ENCODE data around the gene MOB3B.
"Not testable (repeated sequence)": the region's sequence is repeated elsewhere in the genome, so short reads cannot be mapped to it uniquely, and the experiment has no call there.

The MOB3B gene

DNA sequence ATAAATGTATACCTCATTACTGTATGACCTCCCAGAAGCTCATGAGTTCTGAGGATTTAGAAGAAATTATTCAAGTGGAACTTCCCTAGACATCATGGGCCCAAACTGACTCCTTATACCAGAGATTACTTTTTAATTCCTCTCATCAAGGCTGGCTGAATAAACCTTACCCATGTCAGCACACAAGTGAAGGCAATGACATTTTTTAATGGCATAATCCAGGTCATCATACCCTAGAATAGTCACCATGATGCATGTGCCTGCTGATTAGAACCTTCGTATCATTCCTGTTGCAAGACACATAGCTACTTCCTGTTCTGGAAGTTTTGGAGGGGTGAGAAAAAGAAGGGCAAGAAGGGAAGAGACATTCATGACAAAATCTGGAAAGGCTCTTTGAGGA lies 55.3 kb downstream of the MOB3B start:
- DNase-seq (ENCODE audit: low read depth), result no peak

DNA sequence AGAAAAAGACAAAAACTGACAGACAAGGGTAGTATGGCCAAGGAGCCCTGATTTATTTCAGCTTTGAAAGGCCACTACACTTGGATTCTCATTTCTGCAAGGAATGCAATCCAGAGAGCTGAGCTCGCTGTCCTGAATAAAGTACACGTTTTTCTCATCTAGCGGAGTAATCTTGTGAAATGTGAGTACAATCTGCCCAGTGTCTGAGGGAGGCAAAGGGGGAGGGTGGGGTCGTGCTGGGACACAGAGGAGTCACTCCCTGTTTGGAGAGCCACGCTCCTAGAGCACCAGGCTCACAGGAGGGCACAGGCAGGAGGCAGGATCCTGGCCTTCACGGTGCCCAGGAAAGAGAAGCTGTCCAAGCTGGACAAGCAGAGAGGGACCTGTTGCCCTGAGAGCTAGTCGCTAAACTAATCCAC lies 56.5 kb downstream of the MOB3B start:
- DNase-seq (ENCODE audit: low read depth), result no peak

DNA sequence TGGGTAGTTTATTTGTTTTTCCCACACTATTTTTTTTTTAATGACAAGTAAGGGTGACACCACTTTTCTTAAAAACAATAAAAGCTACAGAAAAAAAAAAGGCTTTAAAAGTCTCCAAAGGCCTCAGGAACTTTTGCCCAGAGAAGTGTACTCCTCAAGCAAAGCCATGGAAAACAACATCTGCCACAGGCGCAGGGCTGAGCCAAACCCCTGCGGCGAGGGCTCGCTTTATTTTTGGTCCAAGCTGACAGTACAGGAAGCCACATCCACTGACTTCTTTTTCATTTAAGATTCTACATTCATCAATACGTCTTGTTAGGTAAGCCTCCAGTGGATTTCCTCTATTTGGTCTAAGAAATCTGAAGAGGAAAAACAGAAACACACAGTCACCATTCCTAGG lies 57.4 kb downstream of the MOB3B start:
- no peak for DNase-seq (ENCODE audit: low read depth)

DNA sequence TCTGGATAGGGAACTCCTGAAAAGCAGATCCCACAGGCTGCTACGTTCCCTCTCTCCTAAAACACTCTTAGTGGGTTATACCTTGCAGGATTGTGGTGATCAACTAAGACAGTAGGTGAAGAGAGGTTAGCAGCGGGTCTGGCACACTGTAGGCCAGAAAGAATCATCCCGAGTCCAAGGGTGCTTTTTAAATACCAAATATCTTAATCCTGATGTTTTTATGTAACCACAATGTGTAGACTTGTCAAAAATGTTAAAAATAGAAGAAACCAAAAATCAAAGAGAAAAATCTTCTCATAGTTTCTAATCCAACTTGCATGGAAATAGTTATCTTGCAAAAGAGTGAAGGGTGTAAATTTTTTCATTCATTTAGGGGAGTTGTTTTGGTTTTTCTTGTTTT lies 57.8 kb downstream of the MOB3B start:
- no peak for DNase-seq (ENCODE audit: low read depth)

DNA sequence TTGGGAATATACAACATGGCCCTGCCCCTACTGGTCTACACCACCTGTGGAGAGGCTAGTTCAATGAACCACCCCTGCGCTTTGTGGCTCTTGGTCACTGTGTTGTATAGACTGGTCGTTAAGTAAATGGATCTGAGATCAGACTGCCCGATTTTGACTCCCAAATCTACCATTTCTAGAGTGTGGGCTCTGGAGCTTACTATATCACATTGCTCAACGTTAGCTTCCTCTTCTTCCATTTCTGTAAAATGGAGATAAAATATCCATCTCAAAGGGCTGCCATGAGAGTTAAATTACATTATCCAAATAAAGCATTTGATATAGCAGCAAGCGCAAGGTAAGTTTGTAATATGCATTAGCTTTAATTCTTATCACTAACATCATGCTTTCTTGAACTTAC lies 58.2 kb downstream of the MOB3B start:
- DNase-seq (ENCODE audit: low read depth), result no peak

DNA sequence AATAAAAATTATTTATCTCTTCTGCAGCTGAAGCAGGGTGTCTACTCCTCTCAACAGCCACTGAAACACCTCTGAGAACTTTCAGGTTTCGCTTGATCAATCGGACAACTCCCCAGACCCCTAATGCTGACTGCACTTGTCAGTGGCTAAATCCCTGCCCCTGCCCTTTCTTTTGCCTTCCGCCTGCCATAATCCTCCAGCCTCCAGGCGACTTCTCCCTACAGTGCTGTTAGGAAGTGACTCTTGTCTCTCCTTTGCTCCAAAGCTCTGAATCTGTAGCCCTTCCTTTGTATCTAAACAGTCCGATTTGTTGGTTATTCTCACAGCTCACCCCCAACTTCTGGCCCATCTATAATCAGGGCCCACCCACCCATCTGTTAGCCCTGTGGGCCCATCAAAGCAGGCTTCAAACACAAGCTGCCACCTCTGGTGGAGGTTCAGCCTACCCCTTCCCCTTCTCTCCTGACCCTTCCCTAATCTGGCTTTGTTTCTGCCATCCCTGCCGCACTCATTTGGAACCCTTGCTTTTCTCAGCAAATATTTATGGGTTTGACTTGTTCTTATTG lies 59.2 kb downstream of the MOB3B start:
- no peak for DNase-seq (ENCODE audit: low read depth)

DNA sequence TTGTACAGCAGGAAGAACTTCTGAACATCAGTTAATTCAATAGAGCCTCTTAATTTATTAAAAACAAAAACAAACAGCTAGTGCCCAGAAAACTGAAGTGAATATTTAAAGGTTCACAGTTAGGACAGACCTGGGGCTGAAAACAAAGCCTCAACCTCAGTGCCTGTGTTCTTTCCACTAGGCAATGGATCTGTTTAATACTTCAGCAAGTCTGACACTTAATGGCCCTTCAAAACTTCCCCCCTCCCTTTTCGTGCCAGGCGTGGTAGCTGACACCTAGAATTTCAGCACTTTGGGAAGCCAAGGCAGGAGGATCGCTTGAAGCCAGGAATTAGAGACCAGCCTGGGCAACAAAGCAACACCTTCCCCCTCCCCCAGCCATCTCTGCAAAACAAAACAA lies 60.1 kb downstream of the MOB3B start:
- no peak for DNase-seq (ENCODE audit: low read depth)

DNA sequence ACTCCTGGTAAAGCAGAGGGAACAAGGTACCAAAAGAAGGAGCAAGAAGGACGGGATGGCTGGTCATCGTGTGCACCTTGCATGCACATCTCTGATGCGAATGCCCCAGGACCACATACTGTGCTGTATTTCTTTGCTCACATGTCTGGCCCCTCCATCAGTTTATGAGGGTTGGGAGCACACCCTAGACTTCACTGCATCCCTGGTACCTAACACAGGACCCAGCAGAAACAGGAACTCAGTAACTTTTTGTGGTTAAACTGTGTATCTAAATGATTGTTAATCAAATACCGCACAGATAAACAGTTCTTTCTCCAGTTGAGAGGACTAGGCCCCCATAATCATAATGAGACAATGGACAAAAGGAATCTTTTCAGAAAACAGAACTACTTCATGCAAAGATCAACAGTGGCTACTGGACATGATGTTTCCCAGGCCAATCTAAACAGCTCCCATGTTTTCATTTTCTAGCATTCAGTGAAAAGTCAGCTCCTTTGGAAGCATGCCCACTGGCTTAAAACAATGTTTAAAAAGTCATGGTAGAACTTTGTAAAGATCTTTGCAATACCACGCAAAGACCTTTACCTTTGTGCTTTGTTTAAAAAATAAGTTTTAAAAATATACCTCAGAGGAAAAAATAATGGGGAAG lies 61.0 kb downstream of the MOB3B start:
- DNase-seq (ENCODE audit: low read depth), result no peak

DNA sequence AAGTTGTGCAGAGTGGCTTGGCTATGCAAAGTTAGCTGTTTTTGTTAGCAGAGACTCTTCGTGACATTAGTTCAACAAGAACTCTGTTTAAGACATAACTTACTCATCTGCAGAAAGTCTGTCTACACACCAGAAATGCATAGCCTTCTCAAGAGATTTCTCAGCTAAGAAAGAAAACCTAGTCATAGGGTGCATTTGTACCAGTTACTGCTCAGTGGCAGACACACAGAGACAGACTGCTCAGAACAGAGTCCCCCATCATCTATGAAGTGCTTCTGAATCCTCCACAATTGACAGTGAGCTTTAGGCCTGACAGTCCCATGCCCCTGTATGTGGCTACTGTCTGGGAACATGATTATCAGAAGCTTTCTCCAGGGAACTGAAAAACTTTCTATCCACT lies 61.6 kb downstream of the MOB3B start:
- no peak for DNase-seq (ENCODE audit: low read depth)

DNA sequence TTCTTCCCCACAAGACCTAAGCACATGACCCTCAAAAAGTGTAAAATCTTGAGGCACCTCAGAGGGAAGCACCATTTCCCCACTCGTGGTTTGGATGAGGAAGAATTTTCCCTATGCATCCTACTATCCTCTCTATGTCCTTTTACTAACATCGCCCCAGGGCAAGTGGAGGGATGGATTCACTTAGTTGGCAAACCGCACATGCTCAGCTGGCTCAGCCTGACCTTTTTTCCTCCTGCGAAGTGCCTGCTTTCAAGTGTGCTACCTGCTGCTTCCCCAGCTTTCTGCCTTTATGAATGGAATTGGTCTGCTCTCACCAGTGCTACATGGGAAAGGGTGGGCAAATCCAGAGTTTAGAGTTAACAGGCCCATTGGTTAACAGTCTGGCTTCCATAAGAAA lies 62.1 kb downstream of the MOB3B start:
- no peak for DNase-seq (ENCODE audit: low read depth)

DNA sequence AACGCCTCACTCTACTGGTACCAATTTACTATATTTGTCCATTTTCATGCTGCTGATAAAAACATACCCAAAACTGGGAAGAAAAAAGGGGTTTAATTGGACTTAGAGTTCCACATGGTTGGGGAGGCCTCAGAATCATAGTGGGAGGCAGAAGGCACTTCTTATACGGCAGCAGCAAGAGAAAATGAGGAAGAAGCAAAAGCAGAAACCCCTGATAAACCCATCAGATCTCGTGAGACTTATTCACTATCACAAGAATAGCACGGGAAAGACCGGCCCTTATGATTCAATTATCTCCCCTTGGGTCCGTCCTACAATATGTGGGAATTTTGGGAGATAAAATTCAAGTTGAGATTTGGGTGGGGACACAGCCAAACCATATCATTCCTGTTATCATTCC lies 63.1 kb downstream of the MOB3B start:
- DNase-seq (ENCODE audit: low read depth), result not testable (repeated sequence)

DNA sequence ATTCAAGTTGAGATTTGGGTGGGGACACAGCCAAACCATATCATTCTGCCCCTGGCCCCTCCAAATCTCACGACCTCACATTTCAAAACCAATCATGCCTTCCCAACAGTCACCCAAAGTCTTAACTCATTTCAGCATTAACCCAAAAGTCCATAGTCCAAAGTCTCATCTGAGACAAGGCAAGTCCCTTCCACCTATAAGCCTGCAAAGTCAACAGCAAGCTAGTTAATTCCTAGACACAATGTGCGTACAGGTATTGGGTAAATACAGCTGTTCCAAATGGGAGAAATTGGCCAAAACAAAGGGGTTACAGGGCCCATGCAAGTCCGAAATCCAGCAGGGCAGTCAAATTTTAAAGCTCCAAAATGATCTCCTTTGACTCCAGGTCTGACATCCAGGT lies 64.7 kb downstream of the MOB3B start:
- not testable (repeated sequence) for DNase-seq (ENCODE audit: low read depth)

DNA sequence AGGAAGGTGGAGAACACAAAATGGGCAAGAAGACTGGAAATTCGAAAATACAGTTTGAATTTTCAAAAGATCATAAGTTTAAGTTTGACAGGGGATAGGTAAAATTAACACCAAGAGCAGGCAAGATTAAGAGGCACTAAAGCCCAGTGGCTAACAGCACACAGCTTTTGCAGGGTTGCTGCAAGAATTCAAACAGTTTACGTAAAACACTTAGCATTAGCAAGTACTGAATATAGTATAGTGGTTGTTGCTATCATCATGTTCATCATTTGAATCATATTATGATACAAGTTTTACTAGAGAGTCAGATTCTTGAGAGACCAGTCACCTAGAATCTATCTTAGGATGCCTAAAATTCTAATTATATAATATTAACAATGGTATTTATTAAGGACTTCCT lies 66.8 kb downstream of the MOB3B start:
- DNase-seq (ENCODE audit: low read depth), result no peak

DNA sequence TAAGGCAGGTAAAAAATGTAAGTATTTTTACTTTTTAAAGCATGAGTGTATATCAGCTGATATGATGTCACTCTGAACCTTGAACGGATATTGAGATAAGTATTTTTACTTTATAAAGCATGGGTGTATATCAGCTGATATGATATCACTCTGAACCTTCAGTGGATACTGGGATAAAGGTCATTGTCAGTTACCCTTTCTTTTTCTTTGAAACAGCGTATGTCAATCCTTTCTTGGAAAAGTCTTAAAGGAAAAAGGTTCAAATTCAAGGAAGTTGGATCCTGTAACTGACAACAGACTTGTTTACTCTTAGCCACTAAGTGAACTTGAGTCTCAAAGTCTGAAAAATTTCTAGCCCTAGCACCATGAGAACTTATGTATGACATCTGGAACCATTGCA lies 67.2 kb downstream of the MOB3B start:
- no peak for DNase-seq (ENCODE audit: low read depth)

DNA sequence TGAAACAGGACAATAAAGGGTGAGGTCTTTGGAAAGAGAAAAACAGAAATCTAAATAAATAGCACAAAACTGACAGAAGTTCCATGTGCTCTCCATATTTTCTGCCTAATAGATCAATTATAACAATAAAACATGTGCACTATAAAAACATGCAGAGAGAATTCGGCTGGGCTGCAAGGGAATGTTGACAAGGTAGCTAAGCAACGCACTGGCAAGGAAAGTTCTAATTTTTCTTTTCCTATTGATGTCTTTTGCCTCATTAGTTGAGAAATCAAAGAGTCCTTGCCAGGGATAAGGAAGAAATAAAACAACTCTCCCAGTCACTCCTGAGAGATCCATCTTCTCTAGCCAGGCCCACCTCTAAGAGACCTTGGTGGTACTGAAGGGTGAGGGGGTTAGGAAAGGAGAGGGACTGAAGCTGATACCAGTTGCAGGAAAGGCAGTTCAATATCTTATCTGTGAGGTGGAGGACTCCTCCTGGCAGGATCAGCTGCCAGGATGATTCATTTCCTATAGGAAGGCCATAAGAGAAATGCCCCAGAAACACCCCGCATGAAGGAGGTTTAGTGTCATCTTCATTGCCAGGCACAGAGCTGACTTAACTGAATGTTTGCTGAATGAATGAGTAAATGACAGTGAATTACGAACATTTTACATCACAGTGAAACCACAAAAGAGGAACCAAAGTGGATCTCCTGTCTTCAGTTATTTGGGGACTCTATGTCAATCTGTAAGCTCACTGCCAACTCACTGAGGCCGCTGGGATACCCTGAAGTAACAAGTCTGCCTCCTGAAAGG lies 69.2 kb downstream of the MOB3B start:
- DNase-seq (ENCODE audit: low read depth), result no peak

DNA sequence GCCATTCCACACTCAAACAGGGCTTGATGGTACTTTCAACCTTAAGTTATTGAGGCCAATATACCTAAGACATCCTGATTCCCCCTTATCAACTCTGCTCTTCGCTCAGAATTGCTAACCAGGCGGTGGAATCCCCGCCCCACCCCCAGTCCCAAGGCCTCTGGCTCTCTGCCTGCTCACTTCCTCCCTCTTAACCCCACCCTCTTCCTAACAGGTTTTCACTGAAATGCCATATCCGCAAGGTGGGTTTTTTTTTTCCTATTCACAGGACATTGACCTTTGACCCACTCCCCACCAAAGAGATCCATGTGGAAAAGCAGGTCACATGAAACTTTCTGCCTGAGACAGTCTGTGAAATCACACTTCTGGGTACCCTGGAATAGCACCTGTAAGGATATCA lies 72.2 kb downstream of the MOB3B start:
- DNase-seq (ENCODE audit: low read depth), result no peak

DNA sequence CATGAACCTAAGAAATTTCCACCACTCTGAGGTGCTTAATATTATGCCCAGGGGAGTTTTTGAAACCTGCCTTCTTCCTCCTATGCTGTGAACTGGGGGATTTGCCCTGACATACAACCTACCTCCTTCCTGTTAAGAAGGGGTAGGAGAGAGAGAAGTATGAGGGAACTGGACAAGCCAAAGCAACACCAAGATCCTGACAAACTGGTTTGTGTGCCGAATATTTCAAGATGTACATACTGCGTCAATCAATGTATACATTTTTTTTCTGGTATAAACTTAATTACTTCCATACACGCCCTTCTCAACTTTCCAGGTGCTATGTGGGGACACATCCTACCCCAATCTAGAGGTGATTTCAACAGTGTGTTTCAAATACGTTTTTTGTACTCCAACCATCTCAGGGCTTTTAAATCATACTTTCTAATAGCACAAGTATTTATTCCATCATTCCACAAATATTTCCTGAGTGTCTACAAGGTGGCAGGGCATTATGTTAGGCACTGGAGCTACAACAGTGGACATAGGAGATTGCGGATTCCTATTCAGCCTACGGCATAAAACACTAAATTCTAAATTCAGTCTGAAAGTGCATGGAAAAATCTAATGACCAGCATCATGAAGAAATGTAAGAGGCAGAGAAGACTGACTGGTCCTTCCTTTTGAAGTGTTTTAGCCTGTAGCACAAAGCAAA lies 75.6 kb downstream of the MOB3B start:
- no peak for DNase-seq (ENCODE audit: low read depth)

DNA sequence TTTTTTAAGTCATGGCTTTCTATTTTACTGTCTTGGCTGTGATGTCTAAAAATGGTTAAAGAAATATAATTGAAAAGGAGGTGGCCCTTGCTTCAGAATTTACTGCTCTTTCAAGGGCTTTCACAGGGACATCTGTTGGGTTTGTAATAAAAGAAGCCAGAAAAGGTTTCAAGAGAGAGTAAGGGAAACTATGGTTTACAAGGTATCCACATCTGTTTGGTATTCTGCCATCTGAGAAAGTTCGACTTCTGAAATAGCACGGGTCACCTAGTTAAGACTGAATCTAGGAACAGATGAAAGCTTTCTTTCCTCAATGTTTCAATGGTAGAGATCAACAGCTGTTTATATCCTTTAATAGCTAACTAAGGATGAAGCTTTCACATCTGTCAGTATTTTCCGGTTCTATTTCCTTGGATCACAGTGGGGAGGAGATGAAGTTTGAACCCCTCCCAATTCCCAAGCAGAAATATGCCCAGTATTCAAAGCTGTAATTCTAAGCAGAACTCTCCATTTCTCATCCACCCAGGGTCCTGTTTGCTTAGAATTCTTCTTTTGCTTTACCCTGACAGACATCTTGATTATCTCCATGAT lies 78.3 kb downstream of the MOB3B start:
- no peak for DNase-seq (ENCODE audit: low read depth)

DNA sequence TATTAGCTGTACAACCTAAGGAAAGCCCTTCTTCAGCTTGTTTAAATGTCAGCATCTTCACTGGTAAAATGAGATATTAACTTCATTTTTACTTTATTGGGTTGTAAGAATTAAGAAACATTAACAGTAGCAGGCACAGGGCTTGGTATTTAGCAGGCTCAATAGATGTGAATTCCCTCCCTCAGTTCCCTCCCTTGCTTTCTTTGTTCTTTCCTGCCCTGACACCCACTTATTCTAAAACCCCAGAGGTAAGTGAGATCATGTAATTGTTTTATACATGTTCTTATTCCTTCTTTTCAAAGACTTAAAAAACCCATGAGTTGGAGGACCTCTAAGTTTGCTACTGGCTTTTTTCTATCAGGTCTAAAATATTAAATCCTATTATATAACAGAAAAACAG lies 78.9 kb downstream of the MOB3B start:
- DNase-seq (ENCODE audit: low read depth), result no peak

DNA sequence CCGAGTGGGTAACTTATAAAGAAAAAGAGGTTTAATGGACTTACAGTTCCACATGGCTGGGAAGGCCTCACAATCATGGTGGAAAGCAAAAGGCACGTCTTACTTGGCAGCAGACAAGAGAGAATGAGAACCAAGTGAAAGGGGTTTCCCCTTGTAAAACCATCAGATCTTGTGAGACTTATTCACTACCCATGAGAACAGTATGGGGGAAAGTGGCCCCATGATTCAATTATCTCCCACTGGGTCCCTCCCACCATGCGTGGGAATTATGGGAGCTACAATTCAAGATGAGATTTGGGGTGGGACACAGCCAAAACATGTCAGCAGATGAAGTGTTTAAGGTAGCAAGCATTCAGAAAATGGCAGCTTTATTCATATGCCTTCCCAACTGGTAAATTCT lies 81.3 kb downstream of the MOB3B start:
- not testable (repeated sequence) for DNase-seq (ENCODE audit: low read depth)

DNA sequence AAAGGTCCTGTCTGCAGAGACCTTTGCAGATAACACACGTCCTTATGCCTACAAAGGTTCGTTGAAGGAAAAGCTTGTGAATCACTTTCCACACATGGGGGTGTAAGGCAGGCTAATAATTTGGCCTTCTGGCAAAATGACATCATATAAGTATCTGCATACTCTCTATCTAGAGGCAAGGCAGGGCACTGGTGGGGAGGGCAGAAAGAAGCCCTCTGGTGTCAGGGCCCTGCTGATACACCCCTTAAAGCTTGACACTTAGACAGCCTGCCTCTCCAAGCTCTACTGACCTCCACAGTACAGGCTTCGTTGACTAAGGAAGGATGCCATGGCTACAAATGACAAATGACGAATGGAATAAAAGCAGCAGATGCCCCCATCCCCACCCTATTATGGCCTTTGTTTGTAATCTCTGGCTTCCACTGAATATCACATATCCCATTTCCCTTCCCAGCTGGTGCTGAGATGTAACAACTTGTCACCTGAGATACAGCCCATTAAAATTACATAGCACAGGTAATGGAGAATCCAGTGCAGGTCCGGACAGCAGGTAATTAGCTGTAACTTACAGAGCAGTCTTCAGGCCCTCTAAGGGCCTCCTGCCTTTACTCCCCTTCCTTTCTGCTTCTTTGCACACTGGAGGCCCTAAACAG lies 82.5 kb downstream of the MOB3B start:
- no peak for DNase-seq (ENCODE audit: low read depth)

DNA sequence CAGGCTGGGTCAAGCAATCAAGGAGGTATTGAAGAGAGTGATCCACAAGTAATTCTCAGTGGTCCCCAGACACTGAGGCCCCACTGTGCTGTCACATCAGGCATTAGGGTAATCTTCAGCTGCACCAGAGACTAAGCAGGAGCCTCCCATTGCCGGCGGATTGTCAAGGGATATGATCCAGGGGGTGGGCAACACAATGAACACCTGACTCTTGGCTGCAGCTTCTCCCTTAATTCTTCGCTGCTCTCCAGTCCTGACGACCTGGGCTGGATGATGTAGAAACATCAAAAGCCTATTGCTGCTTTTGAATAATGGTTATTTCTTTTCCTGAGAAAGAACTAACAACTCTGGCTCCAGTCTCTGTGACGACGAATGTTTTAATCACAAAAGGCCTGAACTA lies 83.9 kb downstream of the MOB3B start:
- no peak for DNase-seq (ENCODE audit: low read depth)
